NCI-H524 (cell line): ENCODE data around the gene PPP2R5B.

Source experiments
- DNase-seq, 2 experiments: peaks; one replicate each; lab custom pipeline; 2025; lab: John Stamatoyannopoulos, UW

PPP2R5B gene

DNA sequence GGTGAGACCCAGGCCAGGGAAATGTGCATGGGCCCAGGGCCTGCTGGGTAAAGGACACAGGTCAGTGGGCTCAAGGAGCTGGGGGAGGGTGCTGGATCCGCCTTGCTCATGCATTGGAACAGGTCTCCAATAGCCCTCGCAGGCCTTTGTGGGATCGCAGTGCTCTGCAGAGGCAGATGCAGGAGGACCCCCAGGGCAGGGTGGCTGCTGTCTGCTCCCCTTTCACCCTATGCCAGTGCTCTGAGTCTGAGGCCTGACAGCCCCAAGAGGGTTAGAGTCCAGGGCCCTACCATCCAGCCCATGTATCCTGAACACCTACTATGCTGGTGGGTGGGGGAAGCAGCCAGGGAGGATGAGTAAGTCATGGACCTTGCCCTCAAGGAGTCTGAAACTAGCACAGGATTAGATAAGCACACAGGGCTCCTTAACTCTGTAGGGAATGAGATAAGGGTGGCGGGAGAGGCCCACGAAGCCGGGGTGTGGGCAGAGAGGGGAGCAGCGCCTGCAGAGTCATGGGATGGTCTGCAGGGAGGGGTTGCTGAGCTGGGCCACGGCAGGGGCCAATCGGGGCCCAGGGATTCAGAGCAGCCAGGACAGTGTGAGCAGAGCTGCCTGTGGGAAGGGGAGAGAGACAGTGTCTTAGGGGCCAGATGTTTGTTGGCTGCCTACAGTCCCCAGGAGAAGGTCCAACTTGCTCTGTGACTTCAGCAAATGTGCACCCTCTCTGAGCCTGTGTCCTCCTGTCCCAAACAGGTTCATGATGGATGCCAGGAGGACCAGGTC lies 35.6 kb upstream of the PPP2R5B start:
- DNase-seq = no peak

GRCh38 chr11:64890522-64890939 lies 34.0 kb upstream of the PPP2R5B start:
- DNase-seq = peak; percentile 47 to 75

DNA sequence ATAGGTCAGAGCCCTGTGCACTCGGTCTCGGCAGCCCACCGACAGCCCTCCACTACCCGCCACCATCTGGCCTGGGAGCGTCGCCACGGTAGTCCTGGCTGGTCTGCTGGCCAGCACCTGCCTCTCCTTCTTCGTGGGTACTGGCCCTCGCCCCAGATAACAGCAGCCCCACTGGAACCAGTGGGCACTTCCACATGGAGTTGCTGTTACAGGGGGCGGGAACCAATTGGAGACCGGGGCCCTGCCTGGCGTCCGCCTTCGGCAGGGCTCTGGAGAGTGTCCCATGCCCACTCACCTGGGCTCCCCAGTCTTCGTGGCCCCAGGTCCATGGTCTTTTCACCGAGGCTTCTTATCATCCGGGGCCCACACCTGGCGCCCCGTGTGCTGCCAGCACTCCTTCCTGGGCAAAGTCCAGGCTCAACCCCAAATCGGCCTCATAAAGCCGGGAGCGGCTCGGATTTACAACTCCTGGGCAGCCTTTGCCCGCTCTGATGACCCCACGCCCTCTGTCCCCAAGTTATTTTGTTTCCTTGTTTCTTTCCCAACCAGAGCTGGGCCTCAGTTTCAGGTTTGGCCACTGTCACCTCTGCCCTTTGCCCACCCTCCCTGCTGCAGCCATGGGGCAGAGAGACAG lies 33.2 kb upstream of the PPP2R5B start:
- peak in 1 of 2 experiments; percentile 22 for DNase-seq

DNA sequence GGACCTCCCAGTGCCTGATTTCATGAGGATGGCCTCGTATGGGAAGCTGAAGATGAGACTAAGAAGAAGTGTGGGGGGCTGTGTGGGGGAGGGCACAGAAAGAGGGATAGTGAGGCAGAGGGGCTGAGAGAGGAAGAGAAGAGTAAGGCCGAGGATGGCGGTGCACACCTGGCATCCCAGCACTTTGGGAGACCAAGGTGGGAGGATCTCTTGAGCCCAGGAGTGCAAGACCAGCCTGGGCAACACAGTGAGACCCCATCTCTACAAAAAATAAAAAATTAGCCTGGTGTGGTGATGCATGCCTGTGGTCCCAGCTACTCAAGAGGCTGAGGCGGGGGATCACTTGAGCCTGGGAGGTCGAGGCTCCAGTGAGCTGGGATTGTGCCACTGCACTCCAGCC lies 32.6 kb upstream of the PPP2R5B start:
- peak; percentile 50 to 74 for DNase-seq

GRCh38 chr11:64892411-64892831 lies 32.1 kb upstream of the PPP2R5B start:
- no peak for DNase-seq

DNA sequence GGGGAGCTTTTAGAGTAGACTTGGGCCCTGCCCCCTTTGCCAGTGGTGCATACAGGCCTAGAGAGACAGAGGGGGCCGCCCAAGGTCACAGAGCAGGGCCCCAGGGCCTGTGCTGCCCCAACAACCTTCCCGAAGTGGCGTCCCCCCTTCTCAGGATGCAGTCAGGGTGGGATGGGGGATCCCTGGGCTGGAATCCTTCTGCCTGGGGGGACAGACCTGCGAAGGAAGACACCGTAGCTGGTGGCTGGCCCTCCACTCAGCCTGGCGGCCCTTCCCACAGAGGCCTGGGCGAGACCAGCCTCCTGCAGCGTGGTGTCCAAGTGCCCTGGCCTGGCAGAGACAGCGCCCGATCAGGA lies 31.7 kb upstream of the PPP2R5B start:
- DNase-seq = no peak

DNA sequence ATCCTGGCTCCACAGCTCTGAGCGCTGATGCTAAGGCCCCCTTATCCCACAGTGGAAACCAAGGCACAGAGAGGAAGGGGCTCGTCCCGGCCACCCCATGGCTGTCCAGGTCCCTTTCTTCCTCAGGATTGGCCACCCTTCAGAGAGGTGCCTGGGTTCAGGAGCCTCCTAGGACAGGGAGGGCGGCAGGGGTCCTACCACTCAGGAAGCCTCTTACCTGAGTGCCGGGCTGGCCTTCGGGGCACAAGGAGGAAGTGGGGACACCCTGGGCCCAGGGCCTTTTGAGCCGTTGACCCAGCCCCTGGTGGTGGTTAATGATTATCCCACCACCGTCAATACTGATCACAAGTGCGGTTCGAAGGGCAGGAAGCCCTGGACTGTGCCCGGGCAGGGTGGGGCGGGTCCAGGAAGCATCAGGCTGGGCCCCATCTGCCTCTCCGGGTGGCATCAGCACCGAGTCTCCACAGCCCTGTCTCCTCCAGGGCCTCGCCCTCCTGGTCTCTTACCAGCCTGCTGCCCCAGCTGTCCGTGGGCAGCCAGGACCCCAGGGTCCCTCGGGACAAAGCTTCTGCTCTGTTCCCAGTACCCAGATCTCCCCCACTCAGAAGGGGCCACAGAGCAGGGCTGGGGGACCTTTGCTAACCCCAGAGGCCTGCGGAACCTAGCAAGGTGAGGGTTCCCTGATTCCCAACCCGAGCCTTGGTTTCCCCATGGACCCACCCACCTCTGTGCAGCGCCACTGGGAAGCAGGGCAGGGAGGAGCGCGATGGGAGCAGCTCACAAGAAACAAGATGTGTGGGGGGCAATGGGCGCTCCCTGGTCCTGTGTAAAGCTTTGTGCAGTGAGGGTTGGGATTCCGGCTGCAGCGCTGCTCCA lies 31.1 kb upstream of the PPP2R5B start:
- DNase-seq = no peak

DNA sequence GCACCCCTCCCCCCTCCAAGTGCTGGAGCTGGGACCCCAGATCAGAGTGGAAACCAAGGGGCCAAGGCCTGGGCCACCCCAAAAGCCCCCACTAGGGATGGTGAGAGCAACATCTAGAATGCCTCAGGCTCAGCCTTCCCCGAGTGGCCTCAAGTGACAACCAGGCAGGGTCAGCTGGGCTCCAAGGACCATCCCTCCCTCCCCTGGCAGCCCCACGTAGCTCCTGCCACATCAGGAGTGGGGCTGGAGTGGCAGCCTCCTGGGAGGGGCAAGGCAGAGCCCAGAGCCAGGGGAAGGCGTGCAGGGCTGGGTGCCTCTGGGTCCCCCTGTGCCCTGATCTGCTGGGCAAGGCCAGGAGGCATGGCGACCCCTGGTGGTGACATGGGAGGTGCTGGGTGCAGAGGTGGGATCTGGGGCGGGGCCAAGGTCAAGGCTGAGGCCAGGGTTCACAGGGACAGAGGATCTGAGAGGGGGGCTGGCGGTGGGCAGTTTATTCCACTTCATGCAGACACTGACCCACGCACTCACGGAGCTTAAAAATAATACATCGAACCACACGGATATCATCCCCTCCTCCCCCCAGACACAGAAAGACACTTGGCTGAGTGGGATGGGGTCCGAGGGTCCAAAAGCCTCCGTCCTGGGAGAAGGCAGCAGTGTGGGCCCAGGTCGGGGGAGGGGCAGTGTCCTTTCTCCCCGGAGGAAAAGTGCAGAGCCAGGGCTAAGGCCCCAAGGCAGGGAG lies 30.2 kb upstream of the PPP2R5B start:
- peak; percentile 38 to 64 for DNase-seq

- DNase-seq = no peak
Measured at GRCh38 chr11:64894812-64895452, 29.6 kb upstream of the PPP2R5B start.

GRCh38 chr11:64896448-64897022 lies 28.0 kb upstream of the PPP2R5B start:
- DNase-seq = no peak

GRCh38 chr11:64897381-64898075 lies 27.0 kb upstream of the PPP2R5B start:
- DNase-seq = no peak

GRCh38 chr11:64898076-64898445 lies 26.4 kb upstream of the PPP2R5B start:
- no peak for DNase-seq

DNA sequence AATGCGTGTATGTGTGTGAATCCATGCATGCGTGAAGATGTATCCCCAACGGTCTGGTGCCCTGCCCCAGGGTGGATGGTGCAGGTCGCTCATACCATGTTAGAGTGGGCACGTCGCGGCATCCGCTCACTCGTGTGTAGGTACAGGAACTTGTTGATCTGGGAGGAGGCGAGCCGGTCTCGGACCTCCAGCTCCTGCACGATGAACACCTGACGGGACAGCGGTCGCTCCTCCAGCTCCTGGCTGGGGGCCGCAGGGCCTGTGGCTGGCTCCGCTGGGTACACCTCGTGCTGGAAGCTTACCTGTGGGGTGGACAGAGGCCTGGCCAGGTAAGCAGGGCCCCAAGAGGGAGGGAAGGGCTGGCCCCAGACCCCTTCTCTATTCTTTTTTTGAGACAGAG lies 25.9 kb upstream of the PPP2R5B start:
- DNase-seq = no peak

- DNase-seq = no peak
Measured at GRCh38 chr11:64900263-64900678, 24.2 kb upstream of the PPP2R5B start.

- no peak for DNase-seq
Measured at GRCh38 chr11:64900774-64901173, 23.7 kb upstream of the PPP2R5B start.

GRCh38 chr11:64902102-64902900 lies 22.2 kb upstream of the PPP2R5B start:
- no peak for DNase-seq

GRCh38 chr11:64903291-64903833 lies 21.1 kb upstream of the PPP2R5B start:
- DNase-seq = no peak

DNA sequence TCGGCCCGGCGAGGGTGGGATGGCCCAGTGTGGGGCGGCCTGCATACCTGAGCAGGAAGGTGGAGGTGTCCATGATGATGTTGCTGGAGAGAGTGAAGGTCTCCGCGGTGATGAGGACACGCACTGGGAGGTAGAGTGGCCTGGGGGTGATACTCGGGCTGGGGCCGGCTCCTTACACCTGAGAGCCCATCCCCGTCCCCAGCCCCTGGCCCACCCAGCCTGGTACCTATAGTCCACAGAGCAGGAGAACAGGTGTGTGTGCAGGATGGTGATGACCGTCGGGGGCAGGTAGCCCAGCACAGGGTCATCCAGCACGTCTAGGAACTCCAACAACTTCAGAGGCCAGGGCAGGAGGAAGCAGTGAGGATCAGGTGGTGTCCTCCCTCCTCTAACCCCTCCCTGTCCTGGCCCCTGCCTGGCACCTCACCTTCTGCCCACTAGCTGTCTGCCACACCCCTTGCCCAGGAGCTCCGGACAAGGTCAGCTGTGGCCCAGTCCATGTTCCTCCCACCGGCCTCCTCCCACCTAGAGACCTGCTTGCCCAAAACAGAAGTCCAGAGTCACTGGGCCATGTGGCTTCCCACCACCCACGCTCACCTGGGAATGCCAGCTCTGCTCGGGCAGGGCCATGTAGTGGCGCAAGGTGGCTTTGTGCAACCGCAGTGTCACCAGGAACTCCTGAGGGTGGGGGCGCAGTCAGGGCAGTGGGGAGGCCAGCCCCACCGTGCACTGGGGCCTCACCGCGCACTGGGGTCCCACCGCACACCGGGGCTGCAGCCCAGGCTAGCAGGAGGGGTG lies 18.8 kb upstream of the PPP2R5B start:
- no peak for DNase-seq

- DNase-seq = no peak
Measured at GRCh38 chr11:64906314-64906635, 18.2 kb upstream of the PPP2R5B start.
